OCI-M2 (cell line): ENCODE measurements around the gene GTPBP1.

Source experiments
- DNase-seq: peaks from one replicate; lab custom pipeline; 2025; ENCODE audit not compliant: unreplicated experiment; lab: John Stamatoyannopoulos, UW

GTPBP1 gene

GRCh38 chr22:38700789-38701628 is 4.7 kb upstream of the GTPBP1 start, which contains the start of gene JOSD1:
Gene JOSD1 (minus strand): TSS chr22:38700943. CDS start chr22:38699987, 956 bp downstream.
- DNase-seq, result no peak

GRCh38 chr22:38704654-38705234 is 1.0 kb upstream of the GTPBP1 start:
- no peak for DNase-seq

- no peak for DNase-seq
These were observed 557 bp downstream of the GTPBP1 start for GRCh38 chr22:38706101-38706900.

- no peak for DNase-seq
These were observed 1.1 kb downstream of the GTPBP1 start for GRCh38 chr22:38706901-38707195.

GRCh38 chr22:38707346-38707745 is 1.6 kb downstream of the GTPBP1 start:
- DNase-seq, result no peak

- DNase-seq, result no peak
These were observed 2.2 kb downstream of the GTPBP1 start for GRCh38 chr22:38707984-38708383.

- no peak for DNase-seq
These were observed 3.6 kb downstream of the GTPBP1 start for GRCh38 chr22:38709306-38709705.

GRCh38 chr22:38710351-38710750 is 4.6 kb downstream of the GTPBP1 start:
- DNase-seq, result no peak

- DNase-seq, result no peak
These were observed 5.1 kb downstream of the GTPBP1 start for GRCh38 chr22:38710866-38711265.

GRCh38 chr22:38712486-38713207 is 6.9 kb downstream of the GTPBP1 start:
- no peak for DNase-seq

GRCh38 chr22:38713921-38714320 is 8.2 kb downstream of the GTPBP1 start:
- no peak for DNase-seq

- DNase-seq, result no peak
These were observed 9.5 kb downstream of the GTPBP1 start for GRCh38 chr22:38715176-38715764.

GRCh38 chr22:38715852-38716251 is 10.1 kb downstream of the GTPBP1 start:
- DNase-seq, result no peak

- no peak for DNase-seq
These were observed 10.5 kb downstream of the GTPBP1 start for GRCh38 chr22:38716271-38716670.

GRCh38 chr22:38716826-38717225 is 11.1 kb downstream of the GTPBP1 start:
- DNase-seq, result no peak

- no peak for DNase-seq
These were observed 11.5 kb downstream of the GTPBP1 start for GRCh38 chr22:38717244-38717643.

GRCh38 chr22:38718414-38718813 is 12.7 kb downstream of the GTPBP1 start:
- DNase-seq, result no peak

- no peak for DNase-seq
These were observed 13.5 kb downstream of the GTPBP1 start for GRCh38 chr22:38719196-38719595.

GRCh38 chr22:38720350-38720749 is 14.6 kb downstream of the GTPBP1 start:
- no peak for DNase-seq

- DNase-seq, result no peak
These were observed 15.8 kb downstream of the GTPBP1 start for GRCh38 chr22:38721551-38721950.

- no peak for DNase-seq
These were observed 18.4 kb downstream of the GTPBP1 start for GRCh38 chr22:38724176-38724575.
